GM21447 (cell line): ENCODE data around the gene GAN.

Experiments
- ATAC-seq: cut with Tn5 transposase; IDR thresholded peaks from one replicate; pipeline ENCODE4 v1.9.1; 2021; ENCODE audit not compliant: unreplicated experiment

The GAN gene

GRCh38 chr16:81349608-81350305 is 35.0 kb downstream of the GAN start:
- ATAC-seq, result no peak

DNA sequence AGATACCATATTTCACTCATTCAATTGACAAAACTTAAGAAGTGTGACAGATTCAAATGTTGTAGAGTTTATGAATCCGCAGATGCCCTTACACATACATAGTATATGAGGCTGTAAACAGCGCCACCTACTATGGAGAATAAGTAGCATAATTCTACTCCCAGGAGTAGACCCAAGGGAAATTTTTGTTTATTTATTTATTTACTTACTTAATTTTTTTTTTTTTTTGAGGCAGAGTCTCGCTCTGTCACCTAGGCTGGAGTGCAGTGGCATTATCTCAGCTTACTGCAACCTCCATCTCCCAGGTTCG is 35.5 kb downstream of the GAN start:
- ATAC-seq, result no peak

GRCh38 chr16:81353895-81354294 is 39.1 kb downstream of the GAN start:
- no peak for ATAC-seq

GRCh38 chr16:81357711-81358260 is 43.0 kb downstream of the GAN start:
- no peak for ATAC-seq

DNA sequence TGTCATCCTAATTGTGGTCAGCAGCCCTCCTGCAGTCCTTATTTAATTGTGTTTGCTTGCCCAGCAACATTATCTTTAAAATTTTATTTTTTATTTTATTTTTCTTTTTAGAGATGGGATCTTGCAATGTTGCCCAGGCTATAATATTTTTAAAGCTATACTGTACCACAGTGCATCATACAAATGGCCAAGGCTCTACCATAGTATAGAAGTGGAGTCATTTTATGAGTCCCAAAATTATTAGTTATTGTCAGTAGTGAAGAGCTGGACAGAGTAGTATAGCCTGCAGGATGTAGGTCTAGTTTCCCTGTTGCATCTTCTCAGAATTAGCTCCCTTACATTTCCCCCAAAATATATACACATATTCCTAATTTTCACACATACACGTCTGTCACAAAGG is 44.1 kb downstream of the GAN start:
- no peak for ATAC-seq

DNA sequence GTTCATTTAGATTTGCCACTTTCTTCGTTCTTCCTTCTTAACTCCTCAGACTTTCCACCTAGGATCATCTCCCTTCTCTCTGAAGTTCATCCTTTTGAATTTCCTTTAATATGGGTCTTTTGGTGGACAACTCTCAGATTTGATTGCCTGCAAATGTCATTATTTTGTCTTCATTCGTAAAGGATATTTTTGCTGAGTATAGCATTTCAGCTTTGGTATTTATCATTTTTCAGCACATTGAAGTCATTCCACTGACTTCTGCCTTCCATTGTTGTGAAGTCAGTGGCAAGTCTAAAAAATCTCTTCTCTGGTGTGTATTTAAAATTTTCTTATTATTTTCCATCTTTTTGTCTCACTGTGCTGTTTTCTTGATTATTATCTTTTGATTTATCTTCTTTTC is 45.4 kb downstream of the GAN start:
- ATAC-seq, result no peak

DNA sequence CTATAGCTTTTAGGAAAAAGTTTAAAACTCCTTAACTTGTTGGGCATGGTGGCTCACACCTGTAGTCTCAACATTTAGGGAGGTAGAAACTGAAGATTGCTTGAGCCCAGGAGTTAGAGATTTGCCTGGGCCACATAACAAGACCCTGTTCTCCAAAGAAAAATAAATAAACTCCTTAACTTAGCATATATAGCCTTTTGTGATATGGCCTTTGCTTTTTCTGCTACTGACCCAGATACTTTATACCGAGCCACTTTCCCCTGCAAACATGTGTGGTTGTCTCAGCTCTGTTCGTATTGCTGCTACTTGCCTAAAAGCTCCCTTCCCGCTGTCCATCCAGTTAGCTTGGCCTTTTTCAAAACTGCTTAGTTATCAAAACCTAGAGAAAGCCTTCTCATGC is 51.0 kb downstream of the GAN start:
- ATAC-seq, result no peak

- ATAC-seq, result no peak
Observed at GRCh38 chr16:81366316-81366932, 51.7 kb downstream of the GAN start.

DNA sequence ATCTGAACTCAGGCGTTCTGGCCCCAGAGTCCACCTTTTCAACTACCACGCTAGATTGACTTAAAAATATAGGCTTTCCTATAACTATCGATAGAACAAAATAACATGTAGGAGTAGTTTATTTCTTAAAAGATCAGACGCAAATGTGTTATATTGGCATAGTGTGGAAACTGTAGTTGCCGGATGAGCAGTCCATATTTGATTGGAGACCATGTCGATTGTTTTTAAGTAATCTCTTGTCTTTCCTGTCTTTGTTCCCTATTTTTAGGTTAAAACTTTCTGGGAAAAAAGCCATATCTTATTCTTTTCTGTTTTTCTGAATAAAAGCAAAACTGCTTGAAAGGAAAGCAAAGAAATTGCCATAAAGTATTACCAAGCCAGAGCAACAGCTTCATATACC is 53.1 kb downstream of the GAN start:
- no peak for ATAC-seq

DNA sequence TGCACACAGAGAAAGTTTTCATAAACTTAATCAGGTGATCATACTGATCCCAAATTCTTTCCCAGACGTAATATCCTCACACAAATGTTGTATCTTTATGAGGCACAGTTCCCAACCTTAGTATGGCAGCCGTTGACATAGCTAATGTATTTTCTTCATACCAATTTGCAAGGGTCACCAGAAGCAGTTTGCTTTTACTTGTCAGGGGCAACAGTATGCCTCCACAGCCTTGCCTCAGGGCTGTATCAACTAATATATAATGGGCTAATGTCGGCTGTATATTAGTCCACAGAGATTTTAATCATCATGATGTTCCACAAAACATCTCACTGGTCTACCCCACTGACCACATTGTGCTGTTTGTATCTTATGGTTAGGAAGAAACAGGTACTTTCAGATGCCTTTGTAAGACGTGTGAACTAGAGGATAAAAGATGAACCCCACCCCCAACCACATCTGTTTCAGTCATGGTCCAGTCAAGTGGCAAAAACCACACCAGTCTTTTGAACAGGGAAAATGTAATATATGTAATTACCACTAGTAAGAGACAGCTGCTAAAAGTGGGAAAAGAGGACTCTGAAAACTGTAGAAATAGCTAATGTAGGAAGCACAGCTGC is 55.2 kb downstream of the GAN start:
- no peak for ATAC-seq

- ATAC-seq, result no peak
Observed at GRCh38 chr16:81371106-81371505, 56.3 kb downstream of the GAN start.

- no peak for ATAC-seq
Observed at GRCh38 chr16:81374550-81374949, 59.8 kb downstream of the GAN start.

GRCh38 chr16:81376880-81377279 is 62.1 kb downstream of the GAN start:
- ATAC-seq, result no peak

DNA sequence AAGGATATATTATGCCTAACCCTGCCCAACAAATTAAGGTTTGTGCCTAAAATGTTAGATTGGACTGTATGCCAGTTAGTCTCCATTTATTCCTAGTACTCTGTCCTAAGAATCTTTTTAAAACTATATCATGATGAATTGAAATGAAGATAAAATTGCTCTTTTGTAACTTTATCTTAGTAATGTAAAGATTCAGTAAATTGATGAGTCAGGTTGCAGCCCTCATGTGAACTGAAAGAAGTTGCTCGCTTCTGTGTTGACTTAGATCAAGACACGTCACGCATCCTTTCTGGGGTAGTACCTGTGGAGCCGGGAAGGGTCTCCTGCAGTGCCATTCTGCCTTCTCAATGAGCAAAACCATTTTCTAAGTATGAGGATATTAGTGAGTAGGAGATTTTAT is 63.3 kb downstream of the GAN start:
- ATAC-seq, result no peak

DNA sequence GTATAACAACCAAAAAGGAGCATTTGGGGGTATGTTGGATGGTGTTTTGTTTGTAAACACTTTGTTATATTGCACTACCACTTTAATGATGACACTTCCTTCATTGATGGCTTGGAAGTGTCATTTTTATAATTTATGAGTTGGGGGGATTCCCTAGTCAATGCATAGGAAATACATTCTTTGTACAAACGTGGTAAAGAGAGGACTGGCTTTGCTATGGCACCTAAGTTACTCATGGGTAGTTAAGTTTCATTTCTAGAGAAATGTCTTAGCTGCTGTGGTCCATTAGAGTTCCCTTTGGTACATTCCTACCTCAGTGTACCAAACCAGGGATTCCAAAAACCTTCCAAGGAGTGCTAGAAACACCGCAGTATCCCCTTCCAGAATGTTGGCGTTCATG is 66.2 kb downstream of the GAN start:
- ATAC-seq, result no peak

GRCh38 chr16:81384006-81384405 is 69.2 kb downstream of the GAN start:
- ATAC-seq, result no peak

GRCh38 chr16:81385031-81385756 is 70.4 kb downstream of the GAN start:
- no peak for ATAC-seq

DNA sequence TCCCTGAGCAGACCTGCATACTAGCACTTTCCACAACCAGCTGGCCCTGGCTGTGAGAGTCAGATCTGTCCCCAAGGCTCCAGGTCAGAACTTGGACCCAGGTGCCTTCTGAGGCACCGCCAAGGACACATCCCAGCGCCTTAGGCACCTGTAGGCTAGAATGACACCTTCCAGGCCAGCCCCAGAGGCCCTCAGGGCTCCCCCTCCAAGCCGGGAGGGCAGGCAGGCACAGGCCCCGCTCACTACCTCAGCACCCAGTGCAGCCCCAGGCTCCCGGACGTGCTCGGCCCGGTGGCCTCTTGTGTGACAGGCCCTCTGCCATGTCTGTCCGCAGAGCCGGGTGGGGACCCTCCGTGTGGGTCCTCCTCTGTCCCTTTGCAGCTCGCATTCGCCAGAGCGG is 73.6 kb downstream of the GAN start:
- no peak for ATAC-seq

GRCh38 chr16:81390840-81391239 is 76.1 kb downstream of the GAN start:
- ATAC-seq, result no peak

DNA sequence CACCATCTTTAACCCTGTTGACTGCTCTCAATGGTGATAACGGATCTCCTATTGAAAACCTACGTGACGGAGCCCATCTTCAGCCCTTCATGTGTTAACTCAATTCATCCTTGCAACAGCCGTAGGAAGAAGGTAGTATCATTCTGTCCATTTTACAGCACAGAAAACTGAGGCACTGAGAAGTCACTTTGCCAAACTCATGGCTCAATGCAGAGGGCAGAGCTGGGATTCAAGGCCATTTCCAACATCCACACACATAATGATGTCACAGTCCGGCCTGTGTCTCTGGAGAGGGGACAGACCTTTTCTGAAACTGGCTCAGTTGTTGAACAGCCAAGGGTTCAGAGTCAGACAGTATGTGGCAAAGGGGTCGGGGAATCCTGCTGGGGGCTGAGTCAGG is 77.2 kb downstream of the GAN start:
- no peak for ATAC-seq

DNA sequence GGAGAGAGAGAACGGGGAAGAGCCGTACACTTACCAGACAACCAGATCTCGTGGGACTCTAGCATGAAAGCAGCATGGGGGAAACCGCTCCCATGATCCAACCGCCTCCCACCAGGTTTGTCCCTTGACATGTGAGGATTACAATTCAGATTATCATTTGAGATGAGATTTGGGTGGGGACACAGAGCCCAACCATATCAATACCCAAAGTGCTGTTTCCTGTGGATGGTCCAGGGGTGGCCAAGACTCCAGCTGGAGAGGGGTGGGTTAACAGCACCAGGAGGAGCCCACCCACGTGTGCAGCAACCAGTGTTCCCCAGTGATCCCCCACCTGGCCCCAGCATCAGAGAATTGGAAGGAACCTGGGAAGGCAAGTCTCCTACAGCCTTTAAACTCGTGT is 79.7 kb downstream of the GAN start:
- no peak for ATAC-seq
